Measurements from ENCODE around the gene SERAC1.

SERAC1 gene

GRCh38 chr6:158118886-158119285 is 49.2 kb downstream of the SERAC1 start:
- no peak for DNase-seq

GRCh38 chr6:158115508-158115907 is 52.6 kb downstream of the SERAC1 start:
- DNase-seq = no peak

GRCh38 chr6:158115102-158115501 is 53.0 kb downstream of the SERAC1 start:
- DNase-seq = no peak

GRCh38 chr6:158113802-158114201 is 54.3 kb downstream of the SERAC1 start:
- DNase-seq = no peak

GRCh38 chr6:158111987-158112386 is 56.1 kb downstream of the SERAC1 start:
- no peak for DNase-seq

- no peak for DNase-seq
These were observed 57.1 kb downstream of the SERAC1 start for GRCh38 chr6:158110986-158111385.

- no peak for DNase-seq
These were observed 58.3 kb downstream of the SERAC1 start for GRCh38 chr6:158109748-158110147.

GRCh38 chr6:158104696-158105095 is 63.4 kb downstream of the SERAC1 start:
- DNase-seq = no peak

- no peak for DNase-seq
These were observed 64.8 kb downstream of the SERAC1 start for GRCh38 chr6:158103228-158103627.

GRCh38 chr6:158095671-158096070 is 72.4 kb downstream of the SERAC1 start:
- DNase-seq = no peak

GRCh38 chr6:158095031-158095430 is 73.0 kb downstream of the SERAC1 start:
- no peak for DNase-seq

- DNase-seq = no peak
These were observed 75.3 kb downstream of the SERAC1 start for GRCh38 chr6:158092806-158093205.

GRCh38 chr6:158087224-158087867 is 80.7 kb downstream of the SERAC1 start:
- DNase-seq = no peak

GRCh38 chr6:158086504-158087223 is 81.4 kb downstream of the SERAC1 start:
- no peak for DNase-seq

- DNase-seq = no peak
These were observed 82.0 kb downstream of the SERAC1 start for GRCh38 chr6:158086054-158086503.

GRCh38 chr6:158085261-158086053 is 82.6 kb downstream of the SERAC1 start:
- no peak for DNase-seq

GRCh38 chr6:158083455-158084325 is 84.4 kb downstream of the SERAC1 start:
- DNase-seq = no peak

GRCh38 chr6:158081657-158081935 is 86.5 kb downstream of the SERAC1 start:
- DNase-seq = no peak

GRCh38 chr6:158080849-158081656 is 87.0 kb downstream of the SERAC1 start:
- DNase-seq = no peak

GRCh38 chr6:158078320-158078719 is 89.7 kb downstream of the SERAC1 start:
- DNase-seq = no peak

GRCh38 chr6:158077676-158078075 is 90.4 kb downstream of the SERAC1 start:
- DNase-seq = no peak

- DNase-seq = no peak
These were observed 91.5 kb downstream of the SERAC1 start for GRCh38 chr6:158076548-158076947.
